Vagina (tissue), 2 donors: ENCODE data around the gene PRIM2.

ENCODE experiments used
- CTCF ChIP-seq, 3 experiments: fragments of 450-650 bp in 2 of 3; fragments of 200-600 bp in 1 of 3; sonication (generic) in 1 of 3; IDR thresholded peaks; one replicate each; pipeline ENCODE4 v1.5.1; 2017 to 2019; ENCODE audit warnings: antibody characterized with exemption in 3 of 3, mild to moderate bottlenecking in 2 of 3, moderate library complexity in 2 of 3
- POLR2A ChIP-seq, 2 donors: fragments of 450-650 bp; IDR thresholded peaks; one replicate each; pipeline ENCODE4 v1.6.1; 2017; ENCODE audit warnings: antibody characterized with exemption in 2 of 2, mild to moderate bottlenecking in 2 of 2, moderate library complexity in 2 of 2

- no peak for TF ChIP-seq CTCF (IDR thresholded peaks at IDR 0.05)
- no peak for TF ChIP-seq POLR2A (IDR thresholded peaks at IDR 0.05)
These were observed at the start of gene PRIM2 for GRCh38 chr6:57317060-57317943.
